Measurements from ENCODE around the gene HOXB6.

Gene HOXB6

DNA sequence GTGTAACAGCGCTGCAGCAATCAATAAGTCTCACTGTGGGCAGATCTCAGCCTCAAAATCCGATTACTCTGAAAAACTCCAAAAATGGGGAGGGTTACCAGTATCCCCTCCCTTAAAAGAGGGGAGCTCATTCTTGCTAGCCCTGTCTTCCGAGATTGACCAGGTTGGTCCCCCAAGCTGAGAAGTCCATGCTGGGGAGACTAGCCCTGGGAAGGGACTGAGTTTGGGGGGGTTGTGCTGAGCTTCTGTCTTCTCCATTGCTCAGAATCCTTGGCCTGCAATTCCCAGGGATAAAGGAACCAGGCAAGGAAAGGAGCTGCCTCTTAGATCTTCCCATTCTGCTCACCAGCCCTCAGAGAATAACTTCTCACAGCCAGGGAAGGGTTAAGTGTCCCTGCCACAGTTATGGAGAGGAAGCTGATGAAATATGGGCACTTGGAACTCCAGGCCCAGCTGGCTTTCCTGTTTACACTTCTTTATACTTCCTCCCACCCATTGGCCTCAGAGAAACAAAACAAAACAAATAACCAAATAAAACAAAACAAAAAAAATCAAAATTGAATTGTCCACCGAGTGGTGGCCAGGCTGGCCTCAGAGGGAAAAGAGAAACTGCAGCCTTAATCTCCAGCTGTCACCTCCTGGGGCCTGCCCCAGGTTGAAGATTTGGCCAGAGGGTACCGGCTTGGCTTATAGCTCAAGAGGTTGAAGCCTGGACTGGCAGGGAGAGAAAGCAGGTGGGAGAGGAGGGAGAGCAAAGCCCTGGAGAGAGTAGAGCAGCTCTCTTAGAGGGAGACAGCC is 17.3 kb downstream of the HOXB6 start:
- DNase-seq (ENCODE audit: extremely low spot score, insufficient read length, low read depth) = no peak
- no peak for FAIRE-seq

DNA sequence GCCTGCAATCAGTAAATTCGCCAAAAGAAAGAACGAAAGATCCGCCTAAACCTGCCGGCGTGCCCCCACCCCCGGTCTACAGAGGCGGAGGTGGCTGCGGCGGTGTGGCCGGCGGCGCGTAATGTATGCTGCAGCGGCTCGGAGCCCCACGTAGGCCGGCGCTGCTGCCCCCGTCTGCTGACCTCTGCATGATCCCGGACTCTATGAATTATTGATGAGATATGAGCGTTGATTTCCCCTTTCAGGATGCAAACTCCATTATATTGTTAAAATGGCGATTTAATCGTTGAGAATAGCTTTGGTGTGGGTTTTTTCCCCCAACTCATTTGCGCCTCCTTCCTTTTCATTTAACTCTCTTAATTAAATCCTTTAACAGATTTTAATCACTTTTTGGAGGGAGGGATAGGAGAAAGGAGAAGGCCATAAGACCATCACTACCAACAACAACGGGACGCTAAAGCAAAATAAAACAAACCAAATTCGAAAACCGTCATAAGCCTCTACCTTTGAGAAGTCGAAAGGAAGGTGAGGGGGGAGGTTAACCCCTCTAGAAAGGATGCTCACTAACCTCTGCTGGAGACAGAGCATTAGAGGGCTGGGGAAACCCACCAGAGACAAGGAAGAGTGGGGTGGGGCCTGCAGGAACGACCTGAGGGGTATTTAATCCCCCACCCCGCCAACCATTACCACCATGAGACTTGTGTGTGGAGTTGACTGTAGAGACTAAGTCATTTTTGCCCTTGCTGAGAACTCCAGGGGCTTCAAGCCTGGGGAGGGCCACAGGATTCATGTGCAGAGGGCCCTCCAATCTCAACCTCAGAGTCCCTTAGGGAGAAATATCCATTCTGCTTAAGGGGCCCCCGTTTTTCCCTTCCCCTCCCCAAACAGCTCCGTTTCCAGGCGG is 18.2 kb downstream of the HOXB6 start:
- DNase-seq (ENCODE audit: extremely low spot score, insufficient read length, low read depth) = no peak
- no peak for FAIRE-seq

DNA sequence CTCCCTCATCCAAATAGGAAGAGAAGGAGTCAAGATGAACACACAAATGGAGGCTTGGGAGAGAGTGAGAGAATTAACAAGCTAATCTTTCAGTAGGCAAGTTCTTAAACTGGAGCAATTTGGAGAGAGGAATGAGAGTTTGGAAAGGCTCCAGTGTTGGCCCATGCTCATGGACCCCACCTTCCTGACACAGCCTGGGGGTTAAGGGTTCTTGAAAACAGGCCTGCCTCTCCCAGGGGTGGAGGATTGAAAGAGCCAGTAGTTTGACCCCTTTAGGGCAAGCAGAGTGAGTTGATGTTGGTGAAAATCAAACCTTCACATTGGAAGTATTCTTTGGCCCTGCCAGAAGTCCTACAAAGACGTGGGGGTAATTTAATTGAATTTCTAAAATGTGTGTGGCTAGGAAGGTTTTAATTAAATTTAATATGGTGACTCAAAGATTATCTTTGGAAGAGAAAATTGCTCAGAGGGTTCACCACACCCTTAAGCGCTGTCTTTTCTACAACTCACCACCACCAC is 20.5 kb downstream of the HOXB6 start:
- DNase-seq (ENCODE audit: extremely low spot score, insufficient read length, low read depth) (no peak), FAIRE-seq (no peak)

DNA sequence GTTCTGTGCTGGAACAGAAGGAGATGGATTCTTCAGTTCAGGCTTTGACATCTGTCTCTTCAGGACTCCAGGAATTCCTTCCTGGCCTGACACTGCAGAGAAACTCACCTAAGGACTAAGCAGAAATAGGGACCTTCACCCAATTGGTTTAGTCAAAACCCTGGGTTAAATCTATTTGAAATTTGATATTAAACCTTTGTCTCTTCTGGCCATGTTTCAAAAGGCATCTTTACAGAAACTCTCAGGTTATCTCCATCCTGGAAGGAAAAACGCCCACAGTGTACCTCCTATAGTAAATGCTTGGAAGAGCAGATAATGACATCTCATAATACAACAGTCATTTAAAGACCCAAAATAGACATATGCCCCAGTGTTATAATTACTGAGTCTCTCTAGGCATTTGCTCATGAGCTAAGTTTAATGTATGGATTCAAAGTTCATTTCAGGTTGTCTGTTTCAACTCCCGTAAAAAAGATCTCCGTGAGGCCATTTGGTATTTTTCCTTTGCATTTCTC is 21.0 kb downstream of the HOXB6 start:
- DNase-seq (ENCODE audit: extremely low spot score, insufficient read length, low read depth) (no peak), FAIRE-seq (no peak)

DNA sequence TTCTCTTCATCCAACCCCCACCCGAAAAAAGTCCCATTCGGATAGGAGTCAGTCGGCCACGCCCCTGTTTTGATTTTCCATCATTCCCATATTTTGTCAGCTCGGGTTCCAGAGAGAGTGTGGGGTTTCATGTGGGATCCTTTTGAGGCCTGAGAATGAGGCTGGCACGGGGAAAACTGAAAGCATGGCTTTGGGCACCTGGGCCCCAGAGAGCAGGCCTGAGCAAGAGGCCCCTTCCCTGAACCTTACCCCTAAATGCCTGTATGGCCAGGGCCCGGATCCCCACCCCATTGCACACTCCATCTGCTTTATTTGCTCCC is 22.1 kb downstream of the HOXB6 start:
- no peak for FAIRE-seq

DNA sequence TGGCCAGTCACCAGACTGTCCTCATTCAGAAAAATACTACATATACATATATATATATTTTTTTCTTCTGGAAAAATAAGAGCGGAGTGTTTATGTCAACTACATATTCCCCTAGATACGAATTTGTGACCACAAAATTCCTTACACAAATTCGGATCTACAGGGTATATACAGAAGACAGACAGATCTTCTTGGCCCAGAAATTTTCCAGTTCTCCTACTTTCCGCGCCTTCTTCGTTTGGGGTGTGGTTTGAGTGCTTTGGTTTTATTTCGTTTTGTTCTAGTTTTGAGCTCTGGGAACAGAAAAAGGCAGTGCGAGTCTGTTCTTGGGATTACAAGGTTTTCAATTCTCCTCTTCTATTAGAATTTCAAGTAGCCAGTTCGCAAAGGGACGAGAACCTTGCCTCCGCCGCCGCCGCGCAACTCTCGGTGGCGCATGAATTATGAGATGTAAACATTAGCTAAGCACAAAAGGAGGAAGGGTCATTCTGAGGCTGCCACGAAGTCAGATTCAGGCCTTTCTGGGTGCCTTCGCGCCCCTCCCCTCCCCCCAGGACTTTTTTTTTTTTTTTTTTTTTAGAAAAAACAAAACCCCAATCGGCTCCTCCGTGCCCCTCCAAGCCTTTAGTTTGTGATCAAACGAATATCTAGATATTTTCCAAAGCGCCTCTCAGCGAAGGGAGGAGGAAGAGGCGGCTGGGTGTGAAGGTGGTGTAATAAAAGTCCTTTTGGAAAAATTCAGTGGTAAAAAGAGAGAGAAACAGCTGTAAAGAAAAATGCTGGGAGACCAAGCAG is 24.8 kb downstream of the HOXB6 start:
- peak; percentile 56 for FAIRE-seq
- DNase-seq (ENCODE audit: extremely low spot score, insufficient read length, low read depth) = no peak

More for the DNA sequence above, 22.1 kb downstream of the HOXB6 start:
- DNase-seq (ENCODE audit: extremely low spot score, insufficient read length, low read depth) = no peak

DNA sequence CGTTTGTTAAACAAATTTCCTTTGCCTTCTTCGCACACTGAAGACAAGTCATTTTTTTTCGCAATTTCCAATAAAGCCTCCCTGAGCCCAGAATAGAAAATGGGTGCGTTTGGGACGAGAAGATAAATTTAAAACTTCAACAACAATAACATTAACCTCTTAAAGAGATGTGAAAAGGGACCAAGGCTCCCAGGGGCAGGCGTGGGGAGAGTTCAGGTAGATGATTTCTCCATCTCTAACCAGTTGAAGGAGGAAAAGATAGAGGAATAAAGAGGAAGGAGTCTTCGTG is 25.4 kb downstream of the HOXB6 start:
- FAIRE-seq = no peak

DNA sequence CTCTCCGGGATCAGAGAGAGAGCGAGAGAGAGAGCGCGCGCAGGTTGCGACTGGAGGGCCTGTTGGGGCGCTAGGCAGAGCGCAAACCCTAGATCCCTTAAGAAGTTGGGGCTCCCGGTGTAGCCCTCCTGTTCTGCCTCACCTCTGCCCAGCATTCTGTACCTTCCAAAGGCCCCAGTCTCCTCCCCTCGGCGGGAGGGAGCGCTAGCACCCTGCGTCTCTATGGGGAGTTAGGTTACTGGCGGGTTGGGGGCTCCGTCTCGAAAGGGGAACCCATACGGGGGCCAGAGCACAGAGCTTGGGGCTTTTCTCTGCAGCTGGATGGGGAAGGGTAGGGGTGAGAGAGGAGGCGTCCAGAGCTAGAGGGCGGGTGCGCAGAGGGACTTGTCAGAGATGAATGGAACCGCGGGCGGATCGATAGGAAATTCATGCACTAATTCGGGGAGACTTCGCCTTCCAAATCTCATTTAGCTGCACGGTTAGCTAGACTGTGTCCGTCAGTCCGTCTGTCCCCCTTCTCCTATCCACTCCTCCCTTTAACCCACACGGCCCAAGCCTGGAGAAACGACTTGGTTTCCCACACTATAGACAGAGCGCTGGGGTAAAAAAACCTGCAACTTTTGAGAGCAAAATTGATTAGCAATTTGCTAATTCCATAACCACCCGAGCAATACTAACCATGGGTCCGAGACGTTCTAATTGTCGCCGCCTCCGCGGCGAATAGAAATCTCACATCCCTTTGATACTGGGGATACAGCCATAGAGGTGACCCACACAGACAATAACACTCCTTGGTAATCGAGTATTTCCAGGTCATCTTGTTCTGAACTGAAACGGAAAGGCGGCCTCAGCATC is 25.9 kb downstream of the HOXB6 start:
- DNase-seq (ENCODE audit: extremely low spot score, insufficient read length, low read depth) = no peak
- peak; percentile 71 for FAIRE-seq

More for the DNA sequence above, 25.4 kb downstream of the HOXB6 start:
- no peak for DNase-seq (ENCODE audit: extremely low spot score, insufficient read length, low read depth)

DNA sequence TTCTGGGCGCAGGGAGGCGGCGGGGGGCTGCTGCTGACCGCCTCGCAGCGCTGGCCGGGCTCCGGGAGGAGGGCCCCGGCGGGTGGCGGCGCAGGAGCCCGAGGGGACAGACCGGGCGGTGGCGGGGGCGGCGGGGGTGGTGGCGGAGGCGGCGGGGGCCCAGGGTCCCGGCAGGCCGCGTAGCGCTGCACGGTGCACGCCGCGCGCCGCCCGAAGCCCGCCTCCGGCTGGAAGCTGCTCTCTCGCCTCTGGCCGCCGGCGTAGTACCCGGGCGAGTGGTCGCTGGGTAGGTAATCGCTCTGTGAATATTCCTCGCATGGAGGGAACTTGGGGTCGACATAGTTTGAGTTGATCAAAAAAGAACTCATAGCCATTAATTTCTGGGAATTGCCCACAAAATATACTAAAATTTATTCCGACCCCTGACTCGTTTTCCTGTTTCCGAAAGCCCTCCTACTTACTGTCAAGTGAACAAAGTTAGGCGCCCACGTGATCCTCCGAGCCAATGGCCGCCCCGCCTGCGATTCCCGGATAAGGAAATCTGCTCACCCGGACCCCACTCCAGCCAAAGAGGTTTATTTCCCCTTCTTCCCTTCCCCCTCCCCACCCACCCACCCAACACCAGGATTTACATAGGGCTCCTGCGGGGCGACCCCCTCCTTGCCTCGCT is 26.7 kb downstream of the HOXB6 start, which contains the start of gene HOXB4:
HOXB4 (minus strand) TSS at position 405 of the 670 bp plus-strand sequence; CDS start at position 374, 31 bp downstream.
- FAIRE-seq (peak; percentile 89), DNase-seq (ENCODE audit: extremely low spot score, insufficient read length, low read depth) (no peak)

DNA sequence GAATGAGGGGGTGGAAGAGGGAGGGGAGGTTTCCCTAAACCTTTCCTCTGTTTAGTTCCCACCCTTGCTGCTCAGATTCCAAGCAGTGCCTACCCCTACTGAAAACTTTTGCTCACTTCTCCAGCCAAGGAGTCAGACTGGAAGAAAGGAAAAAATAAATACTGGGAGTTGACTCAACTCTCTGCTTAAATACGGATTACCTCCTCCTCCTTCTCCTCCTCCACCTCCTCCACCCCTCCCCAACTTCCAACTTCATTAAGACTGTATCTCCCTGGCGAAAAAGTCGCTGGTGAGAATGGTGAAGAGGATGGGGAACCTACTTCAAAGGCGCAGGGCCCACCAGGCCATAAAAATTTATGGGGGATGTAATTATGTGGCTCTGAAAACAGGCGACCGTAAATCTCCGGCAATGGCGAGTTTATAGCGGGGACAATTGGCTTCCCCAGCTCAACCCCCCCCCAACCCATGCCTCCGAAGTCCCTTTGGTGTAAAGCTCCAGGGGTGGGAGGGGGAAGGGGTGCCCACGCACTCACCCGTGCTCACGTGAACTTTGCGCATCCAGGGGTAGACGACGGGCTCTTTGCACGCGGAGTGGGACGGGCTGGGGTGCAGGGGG is 27.3 kb downstream of the HOXB6 start:
- FAIRE-seq (peak; percentile 26), DNase-seq (ENCODE audit: extremely low spot score, insufficient read length, low read depth) (no peak)

DNA sequence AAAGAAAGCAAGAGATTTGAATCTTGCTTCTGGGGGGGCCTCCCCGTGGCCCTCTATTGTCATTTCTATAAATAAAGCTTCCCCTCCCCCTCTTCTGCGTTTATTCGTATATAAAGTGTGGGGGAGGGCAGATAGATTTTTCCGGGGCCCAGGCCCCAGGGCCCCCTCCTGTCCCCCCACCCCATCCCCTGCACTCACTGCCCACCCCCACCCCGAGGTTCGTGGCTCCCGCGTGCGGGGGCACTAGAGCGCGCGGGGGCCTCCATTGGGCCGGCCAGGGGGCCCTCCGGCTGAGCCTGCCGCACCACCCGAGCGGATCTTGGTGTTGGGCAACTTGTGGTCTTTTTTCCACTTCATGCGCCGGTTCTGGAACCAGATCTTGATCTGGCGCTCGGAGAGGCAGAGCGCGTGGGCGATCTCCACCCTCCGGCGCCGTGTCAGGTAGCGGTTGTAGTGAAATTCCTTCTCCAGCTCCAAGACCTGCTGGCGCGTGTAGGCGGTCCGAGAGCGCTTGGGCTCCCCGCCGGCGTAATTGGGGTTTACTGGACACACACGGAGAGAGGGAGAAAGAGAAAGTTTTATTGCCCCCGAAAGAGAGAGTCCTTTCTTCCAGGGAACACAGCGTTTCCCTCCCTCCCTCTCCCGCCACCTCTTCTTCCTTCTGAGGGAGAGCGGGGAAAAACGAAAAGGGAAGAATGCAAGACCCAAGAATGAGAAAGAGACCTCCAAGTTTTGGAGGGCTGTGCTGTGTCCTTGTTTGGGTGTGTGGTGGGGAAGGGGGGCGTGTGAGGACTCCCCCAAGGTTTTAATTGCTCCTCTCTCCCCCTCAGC is 28.1 kb downstream of the HOXB6 start:
- no peak for DNase-seq (ENCODE audit: extremely low spot score, insufficient read length, low read depth)
- FAIRE-seq = no peak

DNA sequence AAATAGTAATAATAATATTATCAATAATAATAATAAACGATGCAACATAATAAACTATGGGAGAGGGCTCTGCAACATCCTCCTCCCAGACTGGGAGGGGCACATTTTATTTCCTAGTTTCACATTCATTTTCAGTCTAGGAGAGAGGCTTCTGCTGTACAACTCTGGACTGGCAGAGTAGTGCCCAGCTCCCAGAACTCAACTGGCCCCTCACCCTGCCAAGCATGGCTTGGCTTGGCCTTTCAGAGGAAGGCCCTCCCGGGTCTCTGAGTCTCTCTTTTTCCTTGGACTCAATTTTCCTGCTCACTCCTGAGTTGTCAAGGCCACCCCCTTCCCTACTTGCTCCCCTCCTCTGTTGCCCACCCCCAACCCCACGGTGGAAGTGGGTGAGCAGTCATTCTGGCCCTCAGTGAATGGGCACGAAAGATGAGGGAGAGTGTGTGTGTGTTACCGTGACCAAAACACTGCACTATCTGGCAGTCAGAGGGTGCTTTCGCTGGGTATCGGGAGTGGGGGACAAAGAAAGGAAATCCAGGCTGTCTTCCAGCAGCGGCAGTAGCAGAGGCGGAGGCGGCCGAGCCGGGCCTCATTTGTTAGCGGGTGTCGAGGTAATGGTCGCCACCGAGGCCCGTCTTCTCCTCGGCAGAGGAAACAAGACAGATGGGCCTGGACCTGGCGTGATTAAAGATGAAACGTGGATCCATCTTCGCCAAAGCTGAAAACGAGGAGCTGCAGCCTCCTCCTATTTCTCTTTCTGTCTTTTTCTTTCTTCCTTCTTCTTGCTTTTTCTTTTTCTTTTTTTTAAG is 28.9 kb downstream of the HOXB6 start:
- no peak for DNase-seq (ENCODE audit: extremely low spot score, insufficient read length, low read depth)
- FAIRE-seq = peak; percentile 60

DNA sequence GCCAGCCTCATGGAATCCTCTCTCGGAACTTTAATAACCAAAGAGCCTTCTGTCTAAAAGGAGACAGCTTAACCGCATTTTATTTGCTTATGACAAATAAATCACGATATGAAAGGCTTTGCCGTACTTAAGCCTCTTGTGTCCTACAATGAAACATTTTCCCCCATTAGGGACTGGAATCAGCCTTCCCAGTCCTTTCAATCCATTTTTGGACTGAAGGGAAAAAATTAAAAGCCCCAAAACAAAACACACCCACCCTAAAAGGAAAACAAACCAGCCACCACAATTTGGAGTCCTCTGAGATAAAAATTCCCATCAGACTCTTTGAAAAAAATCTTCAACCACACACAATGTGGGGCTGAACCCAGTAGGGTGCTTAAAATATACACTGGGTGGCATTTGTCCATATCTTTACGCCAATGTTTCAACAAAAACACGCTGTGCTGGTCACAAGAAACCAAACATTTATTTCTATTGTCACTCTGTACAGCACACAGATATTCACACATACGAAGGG is 29.7 kb downstream of the HOXB6 start:
- FAIRE-seq (no peak), DNase-seq (ENCODE audit: extremely low spot score, insufficient read length, low read depth) (no peak)

DNA sequence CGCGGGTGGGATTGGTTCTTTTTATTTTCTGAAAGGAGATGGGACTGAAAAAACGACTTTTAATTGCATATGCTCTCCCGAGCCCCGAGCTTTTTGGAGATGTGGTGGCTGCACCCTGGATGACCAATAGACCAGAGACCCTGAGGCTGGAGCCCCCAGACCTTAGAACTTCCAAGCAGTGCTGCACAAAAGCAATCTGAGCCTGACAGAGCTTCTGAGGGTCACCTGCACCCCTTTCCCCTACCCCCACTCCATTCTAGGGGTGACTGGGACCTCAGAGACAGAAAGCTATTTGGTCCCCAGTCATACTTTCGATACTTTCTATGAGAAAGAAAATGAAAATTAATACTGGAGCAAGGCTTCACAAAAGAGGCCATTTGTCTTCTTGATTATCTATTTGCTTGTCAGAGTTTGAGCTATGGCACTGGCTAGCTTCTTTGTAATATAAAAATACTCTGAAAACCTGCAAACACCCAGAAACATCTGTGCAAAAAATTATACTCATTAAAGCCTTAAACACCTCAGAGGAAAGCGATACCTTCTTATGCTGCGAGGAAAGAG is 30.2 kb downstream of the HOXB6 start:
- DNase-seq (ENCODE audit: extremely low spot score, insufficient read length, low read depth) = no peak
- no peak for FAIRE-seq

DNA sequence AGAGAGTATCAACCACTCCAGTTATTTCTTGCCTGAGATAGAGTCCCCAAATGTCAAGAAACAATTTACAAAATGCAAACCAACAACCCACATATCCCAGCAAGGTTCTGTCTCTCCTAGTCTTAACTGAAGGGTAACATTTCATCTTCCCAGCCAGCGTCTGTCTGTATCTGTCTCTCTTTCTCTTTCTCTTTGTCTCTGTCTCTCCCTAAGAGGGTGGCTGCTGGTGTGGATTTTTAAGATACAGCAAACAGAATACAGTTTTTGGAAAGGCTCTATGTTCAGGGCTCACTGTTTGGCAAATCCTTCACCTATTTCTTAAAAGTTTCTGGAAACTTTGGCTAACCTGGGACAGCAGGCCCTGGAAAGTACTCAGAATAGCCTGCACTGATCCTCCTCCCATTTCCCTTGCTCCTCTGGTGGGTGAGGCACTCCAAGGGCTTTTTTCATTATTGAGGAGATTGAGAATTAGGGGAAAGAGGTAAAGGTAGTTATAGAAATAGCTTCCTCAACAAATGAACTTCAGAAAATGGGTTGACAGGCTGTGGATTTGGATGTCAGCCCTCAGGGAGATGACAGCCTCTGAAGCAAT is 32.9 kb downstream of the HOXB6 start:
- no peak for DNase-seq (ENCODE audit: extremely low spot score, insufficient read length, low read depth)
- no peak for FAIRE-seq
